ENCODE results near the gene ANKS3.

Gene ANKS3

DNA sequence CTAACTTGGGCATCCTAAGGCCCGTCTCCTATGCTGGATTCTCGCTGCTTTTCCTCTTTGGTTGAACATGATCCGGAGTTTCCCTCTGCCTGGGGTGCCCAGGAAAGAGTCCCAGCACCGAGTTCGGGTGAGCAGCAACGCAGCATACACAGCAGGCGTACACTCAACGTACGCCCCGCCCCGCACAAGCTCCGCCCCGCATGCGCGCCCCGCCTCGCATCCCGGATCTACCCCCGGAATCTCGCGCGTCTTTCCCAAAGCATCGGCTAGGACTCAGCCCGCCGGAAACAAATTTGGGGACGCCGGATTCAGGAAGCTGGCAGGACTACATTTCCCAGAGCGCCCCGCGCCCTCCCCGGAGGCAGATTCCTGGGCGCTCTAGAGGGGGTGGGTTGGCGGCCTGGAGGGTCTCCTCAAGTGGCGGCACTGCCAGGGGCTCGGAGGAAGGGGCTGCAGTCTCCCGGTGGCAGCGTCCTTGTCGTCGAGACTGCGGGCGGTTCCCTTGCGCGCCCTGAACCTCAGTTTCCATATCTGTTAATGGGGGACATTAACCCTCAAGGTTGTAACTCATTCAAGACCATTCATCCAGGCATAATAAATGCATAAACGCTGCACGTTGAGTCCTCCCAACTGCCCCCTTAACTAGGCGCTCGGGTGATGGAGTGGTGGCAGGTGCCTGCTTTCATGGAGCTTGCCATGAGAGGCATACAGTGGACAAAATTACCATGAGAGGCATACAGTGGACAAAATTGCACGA is 34.7 kb upstream of the ANKS3 start:
- WGBS, 2 experiments (ENCODE audit: insufficient coverage in 2 of 2) = 8 to 14% methylated on average over 42 to 45 of the region's 48 CpGs
- Histone ChIP-seq H3K9me3 (ENCODE audit: control insufficient read depth, low read length) (no peaks in the 10 kb centered on the region), H3K4me1 (ENCODE audit: control insufficient read depth, insufficient read depth, low read length, poor library complexity, severe bottlenecking) (peaks cover 11% of the 10 kb centered on the region), H3K4me3 (ENCODE audit: extremely low read depth, insufficient read depth, low read length, poor library complexity, severe bottlenecking) (peak overlapping the region; percentile 42), H3K36me3 (ENCODE audit: control insufficient read depth, insufficient read depth, low read length) (peaks cover 19% of the 10 kb centered on the region), H3K27ac (ENCODE audit: low read depth, low read length, severe bottlenecking) (peak overlapping the region; percentile 41)

GRCh38 chr16:4767872-4768548 is 33.9 kb upstream of the ANKS3 start:
- H3K4me1 ChIP-seq (ENCODE audit: control insufficient read depth, insufficient read depth, low read length, poor library complexity, severe bottlenecking) = peaks cover 11% of the 10 kb centered on the region
- H3K4me3 ChIP-seq (ENCODE audit: extremely low read depth, insufficient read depth, low read length, poor library complexity, severe bottlenecking) = peak overlapping the region; percentile 92
- peak overlapping the region; percentile 41 for H3K27ac ChIP-seq (ENCODE audit: low read depth, low read length, severe bottlenecking)
- H3K36me3 ChIP-seq (ENCODE audit: control insufficient read depth, insufficient read depth, low read length) = peaks cover 25% of the 10 kb centered on the region
- H3K9me3 ChIP-seq (ENCODE audit: control insufficient read depth, low read length) = no peaks in the 10 kb centered on the region
- WGBS, 2 experiments (ENCODE audit: insufficient coverage in 2 of 2) = 80 to 89% methylated on average over 10 of the region's 17 CpGs

GRCh38 chr16:4766875-4767628 is 33.0 kb upstream of the ANKS3 start, which contains the start of gene ZNF500:
Gene ZNF500 (minus strand): TSS chr16:4767162. CDS start chr16:4765978, 1,184 bp downstream.
- Histone ChIP-seq H3K36me3 (ENCODE audit: control insufficient read depth, insufficient read depth, low read length) (peaks cover 33% of the 10 kb centered on the region), H3K4me3 (ENCODE audit: extremely low read depth, insufficient read depth, low read length, poor library complexity, severe bottlenecking) (peak within 1 kb of the TSS; percentile 92)
- WGBS, 2 experiments (ENCODE audit: insufficient coverage in 2 of 2) = 6 to 10% methylated on average over 59 to 64 of the region's 72 CpGs

GRCh38 chr16:4765511-4766474 is 31.7 kb upstream of the ANKS3 start:
- Histone ChIP-seq H3K9me3 (ENCODE audit: control insufficient read depth, low read length) (no peaks in the 10 kb centered on the region), H3K4me3 (ENCODE audit: extremely low read depth, insufficient read depth, low read length, poor library complexity, severe bottlenecking) (peak overlapping the region; percentile 92), H3K4me1 (ENCODE audit: control insufficient read depth, insufficient read depth, low read length, poor library complexity, severe bottlenecking) (peaks cover 11% of the 10 kb centered on the region), H3K27ac (ENCODE audit: low read depth, low read length, severe bottlenecking) (no peak overlapping the region), H3K36me3 (ENCODE audit: control insufficient read depth, insufficient read depth, low read length) (peaks cover 43% of the 10 kb centered on the region)
- WGBS, 2 experiments (ENCODE audit: insufficient coverage in 2 of 2) = 84 to 86% methylated on average over 20 to 24 of the region's 26 CpGs

More at GRCh38 chr16:4766875-4767628, 33.0 kb upstream of the ANKS3 start, which contains the start of gene ZNF500:
- peak within 1 kb of the TSS; percentile 75 for H3K27ac ChIP-seq (ENCODE audit: low read depth, low read length, severe bottlenecking)
- H3K9me3 ChIP-seq (ENCODE audit: control insufficient read depth, low read length) = no peaks in the 10 kb centered on the region
- peaks cover 11% of the 10 kb centered on the region for H3K4me1 ChIP-seq (ENCODE audit: control insufficient read depth, insufficient read depth, low read length, poor library complexity, severe bottlenecking)

DNA sequence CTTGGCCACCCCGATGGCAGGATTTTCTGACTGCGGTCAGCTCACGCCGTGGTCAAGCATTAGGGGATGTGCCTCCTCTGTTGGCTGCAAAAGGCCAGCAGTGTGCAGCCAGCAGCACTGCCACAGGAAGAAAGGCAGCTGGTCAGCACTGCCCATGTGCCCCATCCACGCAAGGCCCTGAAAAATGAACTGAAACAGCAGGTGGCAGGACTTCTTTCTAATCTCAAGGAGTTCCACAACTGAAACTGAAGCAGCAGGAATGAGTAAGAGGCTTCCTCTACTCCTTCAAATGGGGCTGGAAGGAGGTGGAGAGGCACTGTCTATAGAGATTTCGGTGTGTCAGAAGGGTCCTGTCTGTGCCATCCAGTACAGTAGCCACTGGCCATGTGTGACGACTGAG is 29.7 kb upstream of the ANKS3 start:
- Histone ChIP-seq H3K36me3 (ENCODE audit: control insufficient read depth, insufficient read depth, low read length) (peaks cover 62% of the 10 kb centered on the region), H3K4me3 (ENCODE audit: extremely low read depth, insufficient read depth, low read length, poor library complexity, severe bottlenecking) (no peak overlapping the region), H3K4me1 (ENCODE audit: control insufficient read depth, insufficient read depth, low read length, poor library complexity, severe bottlenecking) (peaks cover 11% of the 10 kb centered on the region), H3K27ac (ENCODE audit: low read depth, low read length, severe bottlenecking) (no peak overlapping the region), H3K9me3 (ENCODE audit: control insufficient read depth, low read length) (no peaks in the 10 kb centered on the region)
- WGBS, 2 experiments (ENCODE audit: insufficient coverage in 2 of 2) = 97% methylated on average over 7 of the region's 7 CpGs

DNA sequence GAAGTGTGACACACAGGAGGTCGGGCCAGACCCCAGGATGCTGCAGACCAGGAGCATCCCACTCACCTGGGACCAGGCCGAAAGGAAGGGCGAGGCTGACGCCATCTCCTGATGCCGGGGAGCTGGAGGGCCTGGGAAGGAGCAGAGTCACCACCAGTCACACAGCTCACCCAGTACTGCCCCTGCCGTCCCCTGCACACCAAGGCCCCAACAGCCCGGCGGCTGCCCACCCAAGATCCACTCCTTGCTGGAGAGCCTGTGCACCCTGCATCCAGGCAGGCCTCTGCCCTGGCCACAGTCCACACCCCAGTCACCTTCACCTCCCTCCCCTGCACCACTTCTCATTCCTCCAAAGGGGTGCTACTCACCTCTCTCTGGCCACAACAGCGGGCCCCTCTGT is 28.1 kb upstream of the ANKS3 start:
- 91 to 98% methylated on average over 7 to 8 of the region's 9 CpGs for WGBS, 2 experiments (ENCODE audit: insufficient coverage in 2 of 2)
- Histone ChIP-seq H3K36me3 (ENCODE audit: control insufficient read depth, insufficient read depth, low read length) (peaks cover 74% of the 10 kb centered on the region), H3K9me3 (ENCODE audit: control insufficient read depth, low read length) (no peaks in the 10 kb centered on the region), H3K4me1 (ENCODE audit: control insufficient read depth, insufficient read depth, low read length, poor library complexity, severe bottlenecking) (peaks cover 8% of the 10 kb centered on the region), H3K4me3 (ENCODE audit: extremely low read depth, insufficient read depth, low read length, poor library complexity, severe bottlenecking) (no peak overlapping the region), H3K27ac (ENCODE audit: low read depth, low read length, severe bottlenecking) (no peak overlapping the region)

DNA sequence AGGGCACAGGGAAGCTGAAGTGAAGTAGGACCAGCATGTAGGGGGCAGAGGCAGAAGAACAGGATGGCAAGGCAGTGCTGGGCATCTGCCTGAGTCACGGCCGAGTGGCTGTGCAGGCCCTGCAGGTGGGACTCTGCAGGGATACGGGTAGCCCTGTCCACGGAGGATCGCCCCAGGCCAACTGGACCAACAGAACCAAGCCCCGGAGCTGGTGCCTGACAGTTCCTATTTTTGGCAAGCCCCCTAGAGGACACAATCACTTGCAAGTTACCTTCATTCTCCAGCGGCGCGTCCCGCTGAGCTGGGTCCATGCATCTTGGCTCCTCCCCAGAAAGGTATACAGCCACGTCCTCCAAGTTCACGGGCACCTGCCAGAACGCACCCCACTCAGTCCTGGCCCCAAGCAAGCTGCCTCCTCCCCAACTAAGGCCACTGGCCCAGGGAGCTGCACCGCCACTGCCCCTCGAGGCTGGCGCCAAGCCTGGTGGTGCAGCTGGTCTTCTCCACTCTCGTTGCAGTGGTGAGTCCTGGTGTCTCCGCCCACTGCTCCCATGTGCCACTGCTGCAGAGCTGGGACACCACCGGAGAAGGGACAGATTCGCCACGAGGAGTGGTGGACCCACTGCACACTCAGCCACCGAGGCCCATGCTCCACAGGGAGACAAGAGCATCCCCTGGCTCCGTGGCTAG is 26.3 kb upstream of the ANKS3 start:
- Histone ChIP-seq H3K4me3 (ENCODE audit: extremely low read depth, insufficient read depth, low read length, poor library complexity, severe bottlenecking) (no peak overlapping the region), H3K27ac (ENCODE audit: low read depth, low read length, severe bottlenecking) (no peak overlapping the region), H3K36me3 (ENCODE audit: control insufficient read depth, insufficient read depth, low read length) (peaks cover 86% of the 10 kb centered on the region), H3K9me3 (ENCODE audit: control insufficient read depth, low read length) (peaks cover 7% of the 10 kb centered on the region), H3K4me1 (ENCODE audit: control insufficient read depth, insufficient read depth, low read length, poor library complexity, severe bottlenecking) (no peaks in the 10 kb centered on the region)
- 94 to 97% methylated on average over 21 to 23 of the region's 23 CpGs for WGBS, 2 experiments (ENCODE audit: insufficient coverage in 2 of 2)

DNA sequence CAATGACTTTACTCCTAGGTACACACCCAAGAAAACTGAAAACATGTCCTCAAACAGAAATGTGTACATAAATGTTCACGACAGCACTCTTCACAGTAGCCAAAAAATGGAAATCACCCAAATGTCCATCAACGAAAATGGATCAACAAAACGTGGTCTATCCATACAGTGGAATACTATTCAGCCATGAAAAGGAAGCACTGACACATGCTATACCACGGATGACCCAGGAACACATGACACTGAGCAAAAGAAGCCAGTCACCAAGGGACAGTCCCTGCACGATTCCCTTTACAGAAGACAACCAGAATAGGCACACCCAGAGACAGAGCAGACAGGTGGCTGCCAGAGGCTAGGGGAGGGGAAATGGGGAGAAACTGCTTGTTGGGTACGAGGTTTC is 21.6 kb upstream of the ANKS3 start:
- H3K9me3 ChIP-seq (ENCODE audit: control insufficient read depth, low read length) = peaks cover 8% of the 10 kb centered on the region
- no peaks in the 10 kb centered on the region for H3K4me1 ChIP-seq (ENCODE audit: control insufficient read depth, insufficient read depth, low read length, poor library complexity, severe bottlenecking)
- 95 to 98% methylated on average over 6 of the region's 6 CpGs for WGBS, 2 experiments (ENCODE audit: insufficient coverage in 2 of 2)
- H3K27ac ChIP-seq (ENCODE audit: low read depth, low read length, severe bottlenecking) = no peak overlapping the region
- H3K4me3 ChIP-seq (ENCODE audit: extremely low read depth, insufficient read depth, low read length, poor library complexity, severe bottlenecking) = no peak overlapping the region
- H3K36me3 ChIP-seq (ENCODE audit: control insufficient read depth, insufficient read depth, low read length) = peaks cover 92% of the 10 kb centered on the region

GRCh38 chr16:4754865-4755264 is 20.8 kb upstream of the ANKS3 start:
- no peak overlapping the region for H3K27ac ChIP-seq (ENCODE audit: low read depth, low read length, severe bottlenecking)
- H3K36me3 ChIP-seq (ENCODE audit: control insufficient read depth, insufficient read depth, low read length) = peaks cover 85% of the 10 kb centered on the region
- H3K4me1 ChIP-seq (ENCODE audit: control insufficient read depth, insufficient read depth, low read length, poor library complexity, severe bottlenecking) = no peaks in the 10 kb centered on the region
- peaks cover 8% of the 10 kb centered on the region for H3K9me3 ChIP-seq (ENCODE audit: control insufficient read depth, low read length)
- no peak overlapping the region for H3K4me3 ChIP-seq (ENCODE audit: extremely low read depth, insufficient read depth, low read length, poor library complexity, severe bottlenecking)
- WGBS, 2 experiments (ENCODE audit: insufficient coverage in 2 of 2) = 98% methylated on average over 4 of the region's 4 CpGs
